Activated T-helper 17 cell treated with anti-CD3 and anti-CD28 coated beads, Interleukin-2, amount 50 U/mL, for 72 hours (primary cell): ENCODE results near the gene SETD7. TPM values are rescaled to one million over a fixed set of nuclear protein-coding genes. Genes with fewer than 3 reads are reported as not detected.
A peak's percentile ranks its signal among the peaks of the same experiment; 100 is the strongest.
"Not testable (repeated sequence)": the region's sequence is repeated elsewhere in the genome, so short reads cannot be mapped to it uniquely, and the experiment has no call there.

ENCODE experiments used
- ATAC-seq: fragments of 150-1000 bp; cut with Tn5 transposase; replicated peaks from 2 replicates; pipeline ENCODE4 v1.10.0; 2021; ENCODE audit warnings: mild to moderate bottlenecking, moderate library complexity
- H3K27ac Mint-ChIP-seq: one replicate; pipeline ENCODE4 v1.8.0; 2022; ENCODE audit warnings: mixed read lengths
- H3K27me3 Mint-ChIP-seq: one replicate; pipeline ENCODE4 v1.8.0; 2022; ENCODE audit warnings: mixed read lengths
- H3K36me3 Mint-ChIP-seq: one replicate; pipeline ENCODE4 v1.8.0; 2022; ENCODE audit warnings: low read depth, mild to moderate bottlenecking, mixed read lengths
- H3K4me1 Mint-ChIP-seq: one replicate; pipeline ENCODE4 v1.8.0; 2022; ENCODE audit warnings: mixed read lengths
- H3K4me3 Mint-ChIP-seq: one replicate; pipeline ENCODE4 v1.8.0; 2022; ENCODE audit warnings: mild to moderate bottlenecking, mixed read lengths
- H3K9me3 Mint-ChIP-seq: one replicate; pipeline ENCODE4 v1.8.0; 2022; ENCODE audit warnings: mixed read lengths
- total RNA-seq, 2 donors: library from RNA; stranded (reverse); gene quantifications; one replicate each; pipeline ENCODE4 v1.2.3, GENCODE V29; 2022

SETD7 gene
- total RNA-seq, 2 donors from 2014 or later: 18.0 to 22.7 TPM

DNA sequence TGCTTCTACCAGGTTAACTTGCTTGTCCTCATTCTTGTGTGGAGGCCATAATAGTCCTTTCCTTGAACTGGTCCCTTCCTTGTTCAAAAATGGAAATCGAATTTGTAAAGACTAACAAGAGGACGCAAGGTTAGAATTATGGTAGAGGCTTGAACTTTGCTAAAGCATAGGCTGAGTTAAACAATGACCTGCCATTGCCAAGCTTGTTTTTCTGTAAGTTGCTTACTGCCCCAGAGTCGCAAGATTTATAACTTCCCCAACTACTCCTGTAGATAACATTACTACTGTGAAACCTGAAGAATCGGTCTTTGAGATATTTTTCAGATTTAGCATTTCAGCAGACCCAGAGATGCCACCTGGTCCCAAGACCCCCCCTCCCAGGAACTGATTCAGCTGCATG is 56.8 kb downstream of the SETD7 start:
- H3K27me3 Mint-ChIP-seq: no peaks in the 10 kb centered on the region
- H3K4me3 Mint-ChIP-seq: no peak overlapping the region
- no peaks in the 10 kb centered on the region for H3K4me1 Mint-ChIP-seq
- no peak overlapping the region for H3K27ac Mint-ChIP-seq
- no peak for ATAC-seq
- no peaks in the 10 kb centered on the region for H3K9me3 Mint-ChIP-seq
- H3K36me3 Mint-ChIP-seq: peaks cover under 1% of the 10 kb centered on the region

DNA sequence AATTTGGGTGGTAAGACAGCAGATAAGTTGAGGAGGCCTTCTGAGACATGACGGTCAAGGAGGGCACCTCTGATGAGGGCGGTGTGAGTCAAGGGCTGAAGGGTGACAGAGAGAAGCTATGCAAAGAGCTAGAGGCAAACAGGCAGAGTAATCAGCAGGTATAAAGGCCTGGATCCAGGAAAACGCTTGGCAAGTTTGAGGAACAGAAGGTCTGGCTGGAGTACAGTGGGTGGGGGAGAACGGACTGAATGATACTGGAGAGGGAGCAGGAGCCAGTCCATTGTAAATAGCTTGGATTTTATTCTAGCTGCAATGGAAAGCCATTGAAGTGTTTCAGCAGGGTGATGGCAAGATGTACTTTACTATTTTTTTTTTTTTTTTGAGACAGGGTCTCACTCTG is 62.8 kb downstream of the SETD7 start:
- H3K4me3 Mint-ChIP-seq: no peak overlapping the region

DNA sequence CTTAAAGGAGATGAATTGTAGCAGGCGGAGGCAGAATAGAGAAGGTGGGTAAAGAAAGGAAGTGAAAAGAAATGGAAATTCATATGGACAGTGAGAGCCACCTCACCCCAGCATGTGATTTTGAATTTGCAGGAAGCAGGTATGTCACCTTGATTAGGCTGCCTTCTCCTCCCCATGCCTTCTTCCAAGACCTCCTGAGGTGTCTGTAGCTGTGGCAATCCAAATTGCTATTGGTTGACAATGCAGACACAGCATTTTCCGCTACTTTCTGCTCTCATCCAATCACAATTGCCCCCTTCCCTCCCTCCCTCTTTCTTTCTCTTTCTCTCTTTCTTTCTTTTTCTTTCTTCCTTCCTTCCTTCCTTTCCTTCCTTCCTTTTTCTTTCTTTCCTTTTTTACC is 63.6 kb downstream of the SETD7 start:
- Mint-ChIP-seq H3K27me3 (no peaks in the 10 kb centered on the region), H3K27ac (no peak overlapping the region), H3K36me3 (no peaks in the 10 kb centered on the region), H3K4me1 (no peaks in the 10 kb centered on the region), H3K4me3 (no peak overlapping the region), H3K9me3 (no peaks in the 10 kb centered on the region)
- ATAC-seq: no peak

More for the DNA sequence above, 62.8 kb downstream of the SETD7 start:
- Mint-ChIP-seq H3K9me3 (no peaks in the 10 kb centered on the region), H3K27ac (peak overlapping the region; percentile 7), H3K36me3 (no peaks in the 10 kb centered on the region), H3K4me1 (no peaks in the 10 kb centered on the region), H3K27me3 (no peaks in the 10 kb centered on the region)
- ATAC-seq: no peak

DNA sequence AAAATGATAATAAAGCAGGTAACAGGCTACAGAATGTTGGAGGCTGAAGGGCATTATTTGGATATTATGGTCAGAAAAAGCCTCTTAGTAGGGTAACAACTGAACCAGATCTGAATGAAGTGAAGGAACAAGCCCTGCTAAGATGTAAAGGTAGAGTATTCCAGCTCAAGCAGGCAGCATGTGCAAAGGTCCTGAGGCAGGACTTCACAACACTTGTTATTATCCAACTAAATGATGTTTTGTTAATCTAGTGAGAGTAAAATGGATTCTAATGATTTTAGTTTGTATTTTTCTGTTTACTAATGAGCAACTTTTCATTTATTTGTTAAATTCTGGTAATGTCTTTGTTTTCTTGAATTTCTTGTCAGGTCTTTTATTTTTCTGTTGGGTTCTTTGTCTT is 66.4 kb downstream of the SETD7 start:
- Mint-ChIP-seq H3K36me3 (no peaks in the 10 kb centered on the region), H3K27me3 (no peaks in the 10 kb centered on the region), H3K27ac (no peak overlapping the region), H3K4me1 (no peaks in the 10 kb centered on the region), H3K4me3 (no peak overlapping the region), H3K9me3 (no peaks in the 10 kb centered on the region)
- ATAC-seq: no peak

DNA sequence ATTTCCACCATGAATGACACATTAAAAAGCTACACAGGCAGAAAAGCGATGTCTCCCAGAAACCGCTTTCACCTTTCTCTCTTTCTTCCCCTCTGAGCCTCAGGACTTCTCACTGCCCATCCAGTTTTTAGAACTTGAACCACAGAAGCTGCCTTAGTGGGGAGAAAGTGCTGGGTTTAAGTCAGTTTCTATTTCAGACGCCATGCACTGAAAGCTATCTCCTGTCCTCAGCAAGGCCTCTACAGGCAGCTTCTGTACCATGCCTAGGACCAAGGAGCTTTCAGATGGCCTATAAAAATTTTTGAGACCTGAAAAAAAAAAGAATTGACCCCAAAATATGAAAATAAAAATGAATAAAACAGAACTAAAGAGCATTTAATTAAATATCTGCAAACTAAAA is 67.6 kb downstream of the SETD7 start:
- no peaks in the 10 kb centered on the region for H3K27me3 Mint-ChIP-seq
- H3K9me3 Mint-ChIP-seq: no peaks in the 10 kb centered on the region
- H3K36me3 Mint-ChIP-seq: no peaks in the 10 kb centered on the region
- ATAC-seq: no peak
- no peaks in the 10 kb centered on the region for H3K4me1 Mint-ChIP-seq
- no peak overlapping the region for H3K27ac Mint-ChIP-seq
- no peak overlapping the region for H3K4me3 Mint-ChIP-seq

DNA sequence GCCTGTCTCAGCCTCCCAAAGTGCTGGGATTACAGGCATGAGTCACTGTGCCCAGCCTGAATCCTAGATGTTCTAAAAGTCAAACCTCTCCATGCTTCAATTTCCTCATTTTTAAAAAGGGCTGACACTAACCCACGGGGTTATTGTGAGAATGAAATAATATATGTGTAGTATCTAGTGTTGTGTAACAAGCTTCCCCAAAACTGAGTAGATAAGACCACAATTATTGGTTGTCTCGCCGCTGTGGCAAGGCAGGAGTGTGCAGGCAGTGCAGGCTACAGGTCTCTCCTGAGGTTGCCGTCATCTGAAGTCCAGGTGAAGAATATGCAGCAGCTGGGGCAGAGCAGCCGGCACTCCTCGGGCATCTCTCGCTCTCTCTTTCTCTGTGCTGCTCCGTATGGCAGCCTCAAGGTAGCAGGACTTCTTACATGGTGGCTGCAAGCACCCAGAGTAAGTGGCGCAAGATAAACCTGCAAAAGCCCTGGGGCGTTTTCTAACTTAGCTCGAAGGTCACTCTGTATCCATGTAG is 71.2 kb downstream of the SETD7 start:
- H3K27me3 Mint-ChIP-seq: no peaks in the 10 kb centered on the region
- no peaks in the 10 kb centered on the region for H3K4me1 Mint-ChIP-seq
- no peaks in the 10 kb centered on the region for H3K9me3 Mint-ChIP-seq
- H3K36me3 Mint-ChIP-seq: no peaks in the 10 kb centered on the region
- no peak overlapping the region for H3K4me3 Mint-ChIP-seq
- no peak for ATAC-seq
- no peak overlapping the region for H3K27ac Mint-ChIP-seq

DNA sequence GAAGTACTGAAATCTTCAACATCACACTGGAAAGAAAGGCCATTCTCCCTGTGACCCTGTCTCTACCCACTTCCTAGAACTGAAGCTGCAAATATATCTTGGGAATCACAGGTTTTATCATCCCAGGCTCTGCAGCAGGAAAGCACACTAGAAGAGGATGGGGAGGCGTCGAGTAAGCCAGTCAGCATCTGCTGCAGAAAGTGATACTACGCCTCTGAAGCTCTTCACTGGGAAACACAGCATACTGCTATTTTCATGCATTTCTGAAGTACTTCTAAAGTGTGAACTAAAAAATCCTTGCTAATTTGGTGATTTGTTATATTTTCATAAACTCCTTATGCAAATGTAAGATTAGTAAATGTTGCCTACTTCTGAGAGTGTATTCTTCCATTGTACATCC is 73.0 kb downstream of the SETD7 start:
- no peak overlapping the region for H3K27ac Mint-ChIP-seq
- no peak overlapping the region for H3K4me3 Mint-ChIP-seq
- H3K36me3 Mint-ChIP-seq: no peaks in the 10 kb centered on the region
- H3K4me1 Mint-ChIP-seq: no peaks in the 10 kb centered on the region
- no peak for ATAC-seq
- H3K27me3 Mint-ChIP-seq: no peaks in the 10 kb centered on the region
- no peaks in the 10 kb centered on the region for H3K9me3 Mint-ChIP-seq

DNA sequence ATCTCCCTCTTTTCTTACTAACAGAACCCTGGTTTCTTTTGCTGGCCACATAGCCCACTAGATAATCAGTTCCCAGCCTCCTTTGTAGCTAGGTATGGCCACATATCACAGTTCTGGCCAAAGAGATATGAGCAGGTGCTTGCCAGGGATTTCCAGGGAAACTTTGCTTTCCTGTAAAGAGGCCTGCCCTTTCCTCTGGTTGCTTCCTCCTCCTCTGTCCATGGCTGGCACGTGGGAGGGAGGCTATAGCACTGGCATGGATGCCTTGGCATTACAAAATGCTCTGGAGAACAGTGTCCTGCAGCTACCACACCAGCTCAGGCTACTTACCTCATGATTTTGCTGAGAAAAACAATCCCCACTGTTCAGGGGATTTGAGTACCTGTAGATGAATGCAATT is 74.6 kb downstream of the SETD7 start:
- Mint-ChIP-seq H3K4me3 (no peak overlapping the region), H3K4me1 (peaks cover 3% of the 10 kb centered on the region), H3K27me3 (no peaks in the 10 kb centered on the region), H3K36me3 (peaks cover 4% of the 10 kb centered on the region), H3K27ac (no peak overlapping the region), H3K9me3 (no peaks in the 10 kb centered on the region)
- ATAC-seq: no peak

DNA sequence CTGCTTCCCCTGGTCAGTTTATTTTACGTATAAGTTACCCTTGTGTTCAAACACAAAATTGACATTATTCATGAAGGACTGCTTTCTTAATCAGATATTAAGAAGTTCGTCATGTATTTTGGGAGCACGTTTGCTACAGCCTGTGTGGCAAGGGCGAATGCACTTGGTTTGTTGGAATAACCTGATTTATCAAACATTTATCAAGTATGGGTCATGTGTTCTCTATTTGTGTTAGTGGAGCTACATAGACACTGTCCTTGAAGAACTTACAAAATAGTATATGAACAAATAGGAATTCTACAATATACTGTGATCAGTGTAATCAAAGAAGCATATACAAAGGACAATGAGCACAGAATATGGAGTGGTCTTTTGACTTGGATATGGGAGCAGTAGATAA is 79.7 kb downstream of the SETD7 start:
- no peak for ATAC-seq
- no peak overlapping the region for H3K4me3 Mint-ChIP-seq
- no peaks in the 10 kb centered on the region for H3K9me3 Mint-ChIP-seq

DNA sequence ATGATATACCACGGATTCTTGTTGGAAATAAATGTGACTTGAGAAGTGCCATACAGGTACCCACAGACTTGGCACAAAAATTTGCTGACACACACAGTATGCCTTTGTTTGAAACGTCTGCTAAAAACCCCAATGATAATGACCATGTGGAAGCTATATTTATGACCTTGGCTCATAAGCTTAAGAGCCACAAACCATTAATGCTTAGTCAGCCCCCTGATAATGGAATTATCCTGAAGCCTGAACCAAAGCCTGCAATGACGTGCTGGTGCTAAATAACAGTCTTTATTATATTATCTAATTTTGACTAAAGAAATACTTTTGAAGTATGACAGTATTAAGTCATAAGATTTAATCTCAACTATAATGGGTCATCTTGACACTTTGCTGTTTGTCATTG is 83.2 kb downstream of the SETD7 start:
- no peak overlapping the region for H3K27ac Mint-ChIP-seq
- H3K27me3 Mint-ChIP-seq: no peaks in the 10 kb centered on the region
- H3K4me3 Mint-ChIP-seq: no peak overlapping the region
- peaks cover 4% of the 10 kb centered on the region for H3K9me3 Mint-ChIP-seq
- H3K4me1 Mint-ChIP-seq: peaks cover 13% of the 10 kb centered on the region
- no peak for ATAC-seq
- peaks cover 56% of the 10 kb centered on the region for H3K36me3 Mint-ChIP-seq

More for the DNA sequence above, 79.7 kb downstream of the SETD7 start:
- Mint-ChIP-seq H3K27ac (no peak overlapping the region), H3K4me1 (peaks cover 5% of the 10 kb centered on the region), H3K36me3 (peaks cover 44% of the 10 kb centered on the region), H3K27me3 (no peaks in the 10 kb centered on the region)

DNA sequence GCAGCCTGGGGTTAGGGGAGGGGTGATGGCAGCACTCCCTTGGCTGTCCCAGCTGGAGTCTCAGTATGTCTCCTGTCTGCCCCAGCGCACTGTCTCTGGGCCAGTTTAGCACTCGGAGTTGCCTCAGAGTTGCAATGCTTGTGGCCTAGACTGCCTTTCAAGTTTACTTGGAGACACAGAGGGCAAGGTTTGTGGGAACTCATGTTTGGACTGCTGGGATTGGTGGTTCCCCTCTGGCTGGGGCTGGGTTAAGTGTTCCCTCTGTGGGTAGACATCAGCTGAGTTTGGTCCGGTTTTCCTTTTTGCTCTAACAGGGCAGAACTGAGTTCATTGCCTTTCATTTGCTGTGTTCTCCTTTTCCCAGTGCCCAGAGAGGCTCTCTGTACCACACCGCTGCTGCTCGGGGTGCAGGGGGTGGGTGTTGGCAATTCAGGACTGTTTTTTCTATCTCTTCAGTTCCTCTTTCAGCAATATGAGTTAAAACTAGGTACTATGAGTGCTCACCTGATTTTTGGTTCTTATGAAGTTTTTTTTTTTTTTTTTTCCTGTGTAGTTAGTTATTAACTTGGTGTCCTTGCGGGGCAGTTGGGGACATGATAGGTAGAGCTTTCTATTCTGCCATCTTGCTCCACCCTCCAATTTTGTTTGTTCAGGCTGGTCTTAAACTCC is 84.9 kb downstream of the SETD7 start:
- H3K9me3 Mint-ChIP-seq: peaks cover 4% of the 10 kb centered on the region
- peaks cover 51% of the 10 kb centered on the region for H3K36me3 Mint-ChIP-seq
- H3K4me3 Mint-ChIP-seq: no peak overlapping the region
- no peak for ATAC-seq
- no peaks in the 10 kb centered on the region for H3K27me3 Mint-ChIP-seq
- H3K27ac Mint-ChIP-seq: no peak overlapping the region
- peaks cover 8% of the 10 kb centered on the region for H3K4me1 Mint-ChIP-seq

DNA sequence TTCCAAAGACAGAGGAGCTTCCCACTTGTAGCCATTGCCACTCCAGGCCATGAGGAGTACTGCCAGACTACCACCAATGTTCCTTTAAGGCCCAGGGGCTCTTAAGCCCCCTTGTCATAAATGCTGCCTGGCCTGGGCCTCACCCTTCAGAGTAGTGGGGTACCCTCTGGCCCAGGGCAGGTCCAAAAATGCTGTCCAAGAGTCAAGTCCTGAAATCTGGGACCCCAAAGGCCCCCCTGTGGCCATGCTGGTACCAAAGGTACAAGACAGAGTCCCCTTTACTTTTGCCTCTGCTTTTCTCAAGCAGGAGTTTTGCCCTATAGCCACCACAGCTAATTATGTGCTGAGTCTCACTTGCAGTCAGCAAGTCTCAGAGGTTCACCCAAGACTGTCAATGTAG is 85.7 kb downstream of the SETD7 start:
- peak overlapping the region; percentile 38 for H3K27ac Mint-ChIP-seq
- no peak for ATAC-seq
- no peak overlapping the region for H3K4me3 Mint-ChIP-seq
- peaks cover 4% of the 10 kb centered on the region for H3K9me3 Mint-ChIP-seq
- peaks cover 45% of the 10 kb centered on the region for H3K36me3 Mint-ChIP-seq
- H3K4me1 Mint-ChIP-seq: peaks cover 8% of the 10 kb centered on the region
- no peaks in the 10 kb centered on the region for H3K27me3 Mint-ChIP-seq

DNA sequence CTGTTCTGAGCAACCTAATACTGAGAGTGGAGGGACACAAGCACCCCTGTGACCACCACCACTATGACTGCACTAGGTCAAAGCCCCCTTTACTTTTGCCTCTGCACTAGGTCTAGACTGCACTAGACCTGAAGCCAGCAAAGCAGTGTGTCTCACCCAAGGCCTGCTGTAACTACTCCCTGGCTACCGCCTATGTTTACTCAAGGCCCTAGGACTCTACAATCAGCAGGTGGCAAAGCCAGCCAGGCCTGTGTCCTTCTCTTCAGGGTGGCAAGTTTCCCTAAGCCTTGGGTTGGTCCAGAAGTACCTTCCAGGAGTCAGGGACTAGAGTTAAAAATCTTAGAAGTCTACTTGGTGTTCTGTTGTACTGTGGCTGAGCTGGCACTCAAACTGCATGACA is 86.2 kb downstream of the SETD7 start:
- Mint-ChIP-seq H3K4me3 (no peak overlapping the region), H3K27me3 (no peaks in the 10 kb centered on the region), H3K9me3 (peaks cover 4% of the 10 kb centered on the region), H3K36me3 (peaks cover 45% of the 10 kb centered on the region), H3K4me1 (peaks cover 8% of the 10 kb centered on the region), H3K27ac (peak overlapping the region; percentile 38)
- no peak for ATAC-seq

DNA sequence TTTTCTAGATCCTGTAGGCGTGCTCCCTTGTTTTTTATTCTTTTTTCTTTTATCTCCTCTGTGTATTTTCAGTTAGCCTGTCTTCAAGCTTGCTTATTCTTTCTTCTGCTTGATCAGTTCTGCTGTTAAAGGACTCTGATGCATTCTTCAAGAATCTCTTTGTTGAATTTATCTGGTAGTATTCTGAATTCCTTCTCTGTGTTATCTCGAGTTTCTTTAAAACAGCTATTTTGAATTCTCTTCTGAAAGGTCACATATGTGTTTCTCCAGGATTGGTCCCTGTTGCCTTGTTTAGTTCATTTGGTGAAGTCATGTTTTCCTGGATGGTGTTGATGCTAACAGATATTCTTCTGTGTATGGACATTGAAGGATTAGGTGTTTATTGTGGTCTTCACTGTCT is 86.8 kb downstream of the SETD7 start:
- no peak for ATAC-seq
- Mint-ChIP-seq H3K9me3 (peaks cover 4% of the 10 kb centered on the region), H3K27ac (no peak overlapping the region), H3K4me1 (peaks cover 8% of the 10 kb centered on the region), H3K36me3 (peaks cover 41% of the 10 kb centered on the region), H3K4me3 (no peak overlapping the region), H3K27me3 (no peaks in the 10 kb centered on the region)

DNA sequence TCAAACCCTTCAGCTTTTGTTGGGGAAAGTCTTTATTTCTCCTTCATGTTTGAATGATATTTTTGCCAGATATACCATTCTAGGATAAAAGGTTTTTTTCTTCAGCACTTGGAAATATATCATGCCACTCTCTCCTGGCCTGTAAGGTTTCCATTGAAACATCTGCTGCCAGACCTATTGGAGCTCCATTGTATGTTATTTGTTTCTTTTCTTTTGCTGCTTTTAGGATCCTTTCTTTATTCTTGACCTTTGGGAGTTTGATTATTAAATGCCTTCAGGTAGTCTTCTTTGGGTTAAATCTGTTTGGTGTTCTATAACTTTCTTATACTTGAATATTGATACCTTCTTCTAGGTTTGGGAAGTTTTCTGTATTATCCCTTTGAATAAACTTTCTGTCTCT is 87.3 kb downstream of the SETD7 start:
- not testable (repeated sequence) for H3K27ac Mint-ChIP-seq, H3K4me3 Mint-ChIP-seq, ATAC-seq, H3K27me3 Mint-ChIP-seq, H3K4me1 Mint-ChIP-seq, H3K9me3 Mint-ChIP-seq
- H3K36me3 Mint-ChIP-seq: peaks cover 38% of the 10 kb centered on the region

DNA sequence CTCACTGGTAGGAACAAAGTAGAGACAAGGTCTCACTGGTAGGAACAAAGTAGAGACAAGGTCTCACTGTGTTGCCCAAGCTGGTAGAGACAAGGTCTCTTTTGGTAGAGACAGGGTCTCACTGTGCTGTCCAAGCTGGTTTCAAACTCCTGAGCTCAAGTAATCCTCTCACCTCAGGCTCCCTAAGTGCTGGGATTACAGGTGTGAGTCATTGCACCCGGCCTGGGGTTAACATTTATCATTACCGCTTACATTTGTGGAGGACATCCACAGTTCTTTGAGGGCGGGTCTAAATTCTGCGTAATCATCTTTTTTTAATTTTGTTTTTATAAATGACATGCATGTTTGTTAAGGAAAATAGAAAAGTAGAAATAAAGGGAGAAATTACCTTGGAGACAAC is 90.1 kb downstream of the SETD7 start:
- Mint-ChIP-seq H3K27me3 (no peaks in the 10 kb centered on the region), H3K9me3 (peaks cover 4% of the 10 kb centered on the region), H3K4me1 (peaks cover 8% of the 10 kb centered on the region), H3K27ac (no peak overlapping the region), H3K36me3 (peaks cover 20% of the 10 kb centered on the region), H3K4me3 (no peak overlapping the region)
- ATAC-seq: no peak
